ENCODE results near the gene LITAF.
"Not testable (repeated sequence)": the region's sequence is repeated elsewhere in the genome, so short reads cannot be mapped to it uniquely, and the experiment has no call there.

Gene LITAF

DNA sequence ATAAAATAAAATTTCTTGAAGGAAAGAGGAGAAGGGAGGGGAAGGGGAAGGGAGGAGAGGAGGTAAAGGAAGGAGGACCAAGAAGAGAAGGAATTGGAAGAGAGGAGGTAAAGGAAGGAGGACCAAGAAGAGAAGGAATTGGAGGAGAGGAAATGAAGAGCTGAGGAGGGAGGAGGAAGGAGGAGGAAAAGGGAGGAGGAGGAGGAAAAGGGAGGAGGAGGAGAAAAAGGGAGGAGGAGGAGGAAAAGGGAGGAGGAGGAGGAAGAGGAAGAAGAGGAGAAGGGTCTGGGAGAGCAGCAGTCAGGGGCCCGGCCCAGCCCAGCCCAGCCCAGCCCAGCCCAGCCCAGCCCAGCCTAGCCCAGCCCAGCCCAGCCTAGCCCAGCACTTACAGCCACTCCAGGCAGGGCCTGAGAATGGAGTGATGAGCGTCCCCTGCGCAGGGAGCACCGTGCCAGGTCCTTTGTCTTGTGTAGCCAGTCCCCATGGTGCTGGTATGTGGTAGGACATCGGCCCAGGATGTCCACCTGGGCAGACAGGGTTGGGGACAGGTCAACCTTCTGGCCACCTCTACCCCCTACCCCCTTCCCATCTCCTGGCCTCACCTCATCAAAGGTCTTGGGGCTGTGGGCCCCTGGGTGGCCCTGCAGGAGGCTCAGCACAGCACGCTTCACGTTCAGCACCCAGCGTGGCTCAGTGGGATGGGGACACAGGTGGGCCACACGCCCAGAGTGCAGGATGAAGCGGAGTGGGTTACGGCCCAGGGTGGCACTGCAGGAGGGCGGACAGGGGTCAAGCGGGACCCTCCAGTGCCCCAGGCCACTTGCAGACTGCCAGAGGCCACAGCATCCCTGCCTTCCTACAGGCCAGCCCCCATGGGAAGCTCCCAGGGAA, 70.9 kb downstream of the LITAF start:
- no peak for DNase-seq (ENCODE audit: low spot score)

DNA sequence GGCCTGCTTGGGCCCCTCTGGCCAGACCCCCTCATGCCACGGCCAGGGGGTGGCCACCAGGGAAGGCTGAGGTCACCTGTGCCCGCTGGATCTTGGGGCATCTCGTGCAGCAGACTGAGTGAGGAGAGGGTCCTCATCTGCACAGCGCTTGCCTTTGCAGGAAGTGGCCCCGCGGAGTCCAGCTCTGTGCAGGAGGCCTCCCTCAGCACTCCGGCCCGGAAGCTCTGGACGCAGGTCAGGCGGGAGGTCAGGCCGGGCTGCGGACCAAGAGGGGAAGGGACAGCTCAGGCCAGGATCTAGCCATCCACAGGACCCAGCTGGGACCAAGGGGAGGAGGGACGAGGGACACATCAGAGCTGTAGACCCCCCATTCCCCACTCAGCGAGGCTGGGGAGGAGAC, 72.4 kb downstream of the LITAF start:
- DNase-seq (ENCODE audit: low spot score), result no peak

DNA sequence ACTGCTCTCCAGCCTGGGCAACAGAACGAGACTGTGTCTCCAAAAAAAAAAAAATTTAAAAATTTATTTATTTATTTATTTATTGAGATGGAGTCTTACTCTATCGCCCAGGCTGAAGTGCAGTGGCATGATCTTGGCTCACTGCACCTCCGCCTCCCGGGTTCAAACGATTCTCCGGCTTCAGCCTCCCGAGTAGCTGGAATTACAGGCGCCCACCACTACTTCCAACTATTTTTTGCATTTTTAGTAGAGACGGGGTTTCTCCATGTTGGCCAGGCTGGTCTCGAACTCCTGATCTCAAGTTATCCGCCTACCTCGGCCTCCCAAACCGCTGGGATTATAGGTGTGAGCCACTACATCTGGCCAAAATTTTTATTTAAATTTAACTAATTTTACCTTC, 73.4 kb downstream of the LITAF start:
- not testable (repeated sequence) for DNase-seq (ENCODE audit: low spot score)

DNA sequence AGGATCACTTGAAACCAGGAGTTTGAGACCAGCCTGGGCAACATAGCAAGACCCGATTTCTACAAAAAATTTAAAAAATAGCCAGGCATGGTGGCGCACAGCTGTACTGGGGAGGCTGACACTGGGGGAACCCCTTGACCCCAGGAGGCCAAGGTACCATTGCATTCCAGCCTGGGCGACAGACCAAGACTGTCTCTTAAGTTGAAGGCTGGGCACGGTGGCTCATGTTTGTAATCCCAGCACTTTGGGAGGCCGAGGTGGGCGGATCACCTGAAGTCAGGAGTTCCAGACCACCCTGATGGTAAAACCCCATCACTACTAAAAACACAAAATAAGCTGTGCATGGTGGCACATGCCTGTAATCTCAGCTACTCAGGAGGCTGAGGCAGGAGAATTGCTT, 74.9 kb downstream of the LITAF start:
- DNase-seq (ENCODE audit: low spot score), result no peak

DNA sequence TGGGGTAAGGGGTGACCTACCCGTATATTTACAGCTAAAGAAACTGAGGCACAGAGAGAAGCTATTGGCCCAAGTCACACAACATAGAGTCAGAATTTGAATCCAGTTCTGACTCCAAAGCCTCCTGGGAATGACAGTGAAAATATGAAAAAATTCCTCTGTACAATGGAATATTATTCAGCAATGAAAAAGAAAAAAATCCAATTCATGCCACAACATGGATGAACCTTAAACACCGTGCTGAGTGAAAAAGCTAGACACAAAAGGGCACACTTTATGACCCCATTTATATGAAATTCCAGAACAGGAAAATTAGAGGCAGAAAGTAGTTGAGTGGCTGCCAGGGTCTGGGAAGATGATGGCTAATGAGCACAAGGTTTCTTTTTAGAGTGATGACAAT, 75.4 kb downstream of the LITAF start:
- no peak for DNase-seq (ENCODE audit: low spot score)

DNA sequence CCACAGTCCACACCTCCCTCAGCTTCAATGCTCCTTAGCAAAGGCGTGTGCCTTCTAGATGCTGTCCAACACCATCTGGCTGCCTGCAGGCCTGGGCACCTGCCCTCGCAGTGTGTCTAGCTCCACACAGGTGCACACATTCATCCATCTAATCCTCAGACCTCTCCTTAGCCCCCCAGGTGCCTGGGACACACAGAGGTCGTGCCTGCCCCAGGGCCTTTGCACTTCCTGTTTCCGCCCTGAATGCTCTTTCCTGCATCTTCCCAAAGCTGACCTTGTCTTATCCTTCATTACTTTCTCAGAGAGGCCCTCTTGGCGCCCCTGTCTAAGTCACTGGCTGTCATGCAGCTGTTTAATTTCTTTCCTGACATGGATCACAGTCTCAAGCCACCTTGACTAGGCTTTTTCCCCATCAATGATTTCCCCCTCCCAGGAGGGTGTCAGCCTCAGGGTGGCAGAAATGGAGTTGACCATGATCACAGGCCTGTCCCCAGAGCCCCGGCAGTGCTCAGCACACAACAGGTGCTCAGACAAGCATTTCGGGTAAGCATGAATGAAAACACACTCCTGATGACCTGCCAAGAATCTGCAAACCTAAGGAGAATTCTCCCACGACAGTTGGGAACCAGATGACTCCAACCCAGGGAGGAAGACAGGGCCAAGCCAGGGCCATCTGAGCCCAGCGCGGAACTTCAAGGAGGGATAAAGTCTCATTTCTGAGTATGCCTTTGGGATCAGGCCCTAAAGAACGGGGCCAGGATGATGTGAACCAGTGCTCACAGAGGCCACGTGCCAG, 76.3 kb downstream of the LITAF start:
- no peak for DNase-seq (ENCODE audit: low spot score)

DNA sequence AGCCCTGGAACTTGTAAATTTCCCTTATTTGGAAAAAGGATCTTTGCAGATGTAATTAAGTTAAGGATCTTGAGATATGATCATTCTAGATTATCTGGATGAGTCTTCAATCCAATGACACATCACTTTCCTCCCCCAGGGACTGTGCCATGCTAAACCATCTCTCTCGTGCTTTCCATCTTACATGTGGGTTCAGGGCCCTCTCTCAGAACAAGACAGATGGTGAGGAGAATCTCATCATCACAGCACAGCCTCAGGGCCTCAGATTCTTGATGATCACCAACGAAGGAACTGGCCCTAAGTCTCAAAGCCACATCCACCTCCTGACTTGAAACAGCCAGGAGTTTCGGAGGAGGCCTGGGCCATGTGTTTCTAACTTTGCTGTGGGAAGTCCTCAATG, 78.7 kb downstream of the LITAF start:
- DNase-seq (ENCODE audit: low spot score), result no peak

DNA sequence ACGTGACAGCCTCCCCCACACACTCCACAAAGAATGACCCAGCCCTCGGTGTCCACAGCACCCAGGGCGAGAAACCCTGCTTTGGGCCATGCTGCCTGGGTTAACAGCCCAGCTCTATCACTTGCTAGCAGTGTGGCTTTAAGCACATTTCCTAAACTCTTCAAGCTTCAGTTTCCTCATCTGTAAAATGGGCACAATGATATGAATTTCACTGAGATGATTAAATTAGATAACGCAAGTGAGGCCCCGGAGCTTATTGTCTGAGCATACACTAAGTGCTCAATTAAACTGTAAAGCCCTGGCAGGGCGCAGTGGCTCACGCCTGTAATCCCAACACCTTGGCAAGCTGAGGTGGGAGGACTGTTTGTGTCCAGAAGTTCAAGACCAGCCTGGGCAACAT, 79.4 kb downstream of the LITAF start:
- DNase-seq (ENCODE audit: low spot score), result no peak

DNA sequence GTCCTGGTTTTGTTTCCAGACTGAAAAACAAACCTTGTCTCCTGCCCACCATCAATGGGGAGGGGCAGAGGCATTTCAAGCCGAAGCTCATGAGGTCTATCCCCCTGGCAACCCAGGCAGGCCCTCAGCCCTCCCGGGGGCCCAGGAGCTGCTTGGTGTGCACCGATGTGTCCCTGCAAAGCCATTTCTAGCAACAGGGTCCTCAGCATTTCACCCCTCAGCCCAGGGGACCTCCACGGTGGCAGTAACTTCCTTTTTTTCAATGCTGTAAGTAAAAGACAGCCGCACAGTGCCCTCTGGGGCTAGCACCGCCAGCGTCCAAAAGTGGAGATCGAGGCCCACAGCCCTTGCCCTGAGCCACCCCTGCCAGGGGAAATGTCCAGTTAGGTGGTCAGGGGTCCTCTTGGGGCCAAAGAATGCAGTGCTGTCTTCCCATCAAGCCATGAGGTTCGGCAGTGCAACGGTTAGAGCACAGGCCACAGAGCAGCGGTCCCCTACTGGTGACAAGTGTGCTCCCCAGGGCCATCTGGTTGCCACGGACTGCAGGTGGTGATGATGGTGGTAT, 79.9 kb downstream of the LITAF start:
- DNase-seq (ENCODE audit: low spot score), result no peak

DNA sequence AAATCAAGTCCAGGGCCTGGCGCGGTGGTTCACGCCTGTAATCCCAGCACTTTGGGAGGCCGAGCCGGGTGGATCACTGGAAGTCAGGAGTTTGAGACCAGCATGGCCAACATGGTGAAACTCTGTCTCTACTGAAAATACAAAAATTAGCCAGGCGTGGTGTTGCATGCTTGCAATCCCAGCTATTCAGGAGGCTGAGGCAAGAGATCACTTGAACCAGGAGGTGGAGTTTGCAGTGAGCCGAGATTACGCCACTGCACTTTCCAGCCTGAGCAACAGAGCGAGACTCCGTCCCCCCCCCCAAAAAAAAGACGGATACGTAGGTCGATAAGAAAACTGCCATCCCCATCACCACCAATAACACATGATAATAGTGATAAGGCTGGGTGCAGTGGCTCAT, 82.5 kb downstream of the LITAF start:
- not testable (repeated sequence) for DNase-seq (ENCODE audit: low spot score)

DNA sequence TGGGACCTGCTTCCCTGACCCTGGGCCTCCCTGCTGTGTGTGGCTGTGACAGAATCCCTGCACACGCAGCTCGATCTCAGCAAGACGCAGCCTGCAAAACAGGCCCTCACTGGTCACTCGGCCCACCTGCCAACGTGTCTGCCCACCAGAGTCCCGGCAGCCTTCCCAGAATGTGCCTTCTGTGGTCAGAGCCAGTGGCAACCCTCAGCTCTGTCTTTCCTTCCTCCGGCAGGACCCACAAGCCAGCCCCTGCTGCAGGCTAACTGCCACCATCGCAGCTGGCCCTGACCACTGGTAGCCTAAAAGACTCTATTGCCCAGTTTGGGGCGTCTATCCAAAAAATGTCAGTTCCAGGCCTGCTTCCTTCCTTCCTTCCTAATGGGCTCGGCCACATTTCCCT, 83.2 kb downstream of the LITAF start:
- DNase-seq (ENCODE audit: low spot score), result no peak

DNA sequence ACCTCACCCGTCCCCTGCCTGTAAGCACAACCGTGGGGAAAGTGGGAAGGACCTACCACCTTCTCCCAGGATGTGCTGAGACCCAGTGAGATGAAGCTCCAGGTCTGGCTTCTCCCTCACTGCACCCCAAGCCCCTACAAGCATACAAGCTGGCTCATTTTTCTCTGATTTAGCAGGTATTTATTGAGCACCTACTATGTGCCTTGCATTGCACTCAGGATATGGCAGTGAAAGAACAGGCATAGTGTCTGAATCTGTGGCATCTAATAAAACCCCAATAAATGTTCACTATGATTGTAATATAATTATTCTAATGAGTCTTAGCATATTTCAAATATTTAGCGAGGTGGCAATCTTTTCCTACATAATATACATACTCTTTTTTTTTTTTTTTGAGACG, 84.5 kb downstream of the LITAF start:
- no peak for DNase-seq (ENCODE audit: low spot score)

DNA sequence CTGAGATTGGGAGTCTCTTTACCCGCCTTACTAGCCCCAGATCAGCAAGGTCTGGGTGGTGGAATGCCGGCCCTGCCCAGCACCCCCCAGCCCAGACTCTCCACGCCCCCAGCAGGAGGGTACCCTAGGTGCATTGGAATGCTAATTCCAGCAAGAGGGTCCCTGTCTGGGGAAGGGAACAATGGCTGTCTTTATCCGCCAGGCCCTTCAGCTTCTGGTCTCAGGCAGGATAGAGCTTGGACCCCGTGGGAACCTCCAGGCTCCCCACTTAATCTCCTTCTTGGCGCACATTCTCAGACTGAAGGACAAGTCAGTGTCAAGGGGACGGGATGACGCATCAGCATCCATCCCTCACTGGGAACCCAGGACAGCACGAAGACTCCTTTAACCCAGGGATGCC, 85.1 kb downstream of the LITAF start:
- DNase-seq (ENCODE audit: low spot score), result no peak

DNA sequence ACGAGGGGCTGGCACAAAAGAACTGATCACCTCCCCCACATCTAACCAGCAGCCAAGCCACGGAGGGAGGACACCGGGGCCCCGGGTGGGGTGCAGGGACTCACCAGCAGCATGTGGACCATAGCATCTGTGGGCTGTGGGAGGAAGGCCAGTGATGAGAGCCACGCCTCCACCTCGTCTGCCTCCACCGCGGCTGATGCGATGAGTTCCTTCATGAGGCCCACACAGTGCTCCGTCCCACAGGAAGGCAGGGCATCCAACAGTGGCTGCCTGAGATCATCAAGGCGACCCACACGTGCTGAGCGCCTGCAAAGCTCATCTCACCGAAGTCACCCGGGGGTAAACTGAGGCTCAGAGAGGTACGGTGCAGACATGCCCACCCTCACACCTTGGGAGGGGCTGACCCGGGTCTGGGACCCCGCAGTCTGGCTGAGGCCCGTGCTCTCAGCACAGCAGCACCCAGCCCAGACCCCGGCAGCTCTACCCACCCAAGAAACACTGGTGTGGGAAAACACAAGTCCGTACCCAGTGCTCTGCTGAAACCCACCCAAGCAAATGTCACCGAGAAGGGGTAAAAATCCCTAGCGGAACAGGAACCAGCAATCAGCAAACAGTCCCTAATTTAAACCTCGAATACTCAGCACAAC, 85.9 kb downstream of the LITAF start:
- no peak for DNase-seq (ENCODE audit: low spot score)

DNA sequence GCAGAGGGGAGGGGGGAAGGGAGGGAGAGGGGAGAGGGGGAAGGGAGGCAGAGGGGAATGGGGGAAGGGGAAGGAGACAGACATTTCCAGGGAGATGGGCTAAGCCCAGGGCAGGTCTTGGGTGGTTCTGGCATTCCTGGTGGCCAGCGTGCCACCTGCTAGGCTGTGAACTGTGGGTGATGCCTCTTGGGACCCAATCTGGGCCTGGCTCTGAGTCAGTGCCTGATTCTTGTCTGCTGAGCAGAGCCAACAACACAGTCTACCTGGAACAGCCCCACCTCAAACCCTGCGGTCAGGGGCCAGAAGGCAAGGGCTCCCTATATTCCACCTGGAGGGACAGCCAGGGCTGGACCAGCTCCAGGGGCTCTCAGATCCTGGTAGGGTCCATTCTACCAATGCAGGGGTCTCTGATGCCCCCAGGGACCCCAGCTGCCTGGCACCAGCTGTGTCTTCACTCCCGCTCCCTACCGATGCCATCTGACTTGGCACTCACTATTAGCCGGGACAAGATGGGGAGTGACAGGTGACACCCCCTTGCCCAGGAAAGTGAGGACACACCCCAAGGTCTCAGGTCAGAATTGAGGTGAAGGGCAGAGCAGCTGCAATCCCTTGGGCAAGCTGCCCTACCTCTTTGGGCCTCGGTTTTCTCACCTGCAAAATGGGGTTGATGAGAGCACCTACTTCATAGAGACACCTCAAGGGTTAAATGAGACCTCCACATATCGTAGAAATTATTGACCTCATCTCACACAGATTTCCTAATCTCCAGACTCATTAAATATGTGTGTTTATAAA, 87.2 kb downstream of the LITAF start:
- no peak for DNase-seq (ENCODE audit: low spot score)

DNA sequence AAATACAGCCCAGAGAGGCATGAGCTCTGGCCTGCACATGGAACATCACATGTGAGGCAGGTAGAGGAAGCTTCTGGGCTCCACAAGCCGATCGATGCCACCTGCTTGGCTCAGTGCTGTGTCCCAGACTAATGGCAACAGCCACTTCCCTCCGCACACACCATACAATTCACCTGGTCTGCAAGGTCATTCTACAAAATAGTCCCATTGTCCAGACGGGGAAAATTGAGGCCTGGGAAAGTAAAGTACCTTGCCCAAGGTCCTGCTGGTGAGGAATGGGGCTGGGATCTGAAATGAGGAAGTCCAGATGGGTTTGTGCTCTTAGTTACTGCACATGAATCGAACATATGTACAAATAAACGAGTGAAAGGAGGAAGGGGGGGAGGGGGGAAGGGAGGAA, 88.0 kb downstream of the LITAF start:
- DNase-seq (ENCODE audit: low spot score), result no peak

DNA sequence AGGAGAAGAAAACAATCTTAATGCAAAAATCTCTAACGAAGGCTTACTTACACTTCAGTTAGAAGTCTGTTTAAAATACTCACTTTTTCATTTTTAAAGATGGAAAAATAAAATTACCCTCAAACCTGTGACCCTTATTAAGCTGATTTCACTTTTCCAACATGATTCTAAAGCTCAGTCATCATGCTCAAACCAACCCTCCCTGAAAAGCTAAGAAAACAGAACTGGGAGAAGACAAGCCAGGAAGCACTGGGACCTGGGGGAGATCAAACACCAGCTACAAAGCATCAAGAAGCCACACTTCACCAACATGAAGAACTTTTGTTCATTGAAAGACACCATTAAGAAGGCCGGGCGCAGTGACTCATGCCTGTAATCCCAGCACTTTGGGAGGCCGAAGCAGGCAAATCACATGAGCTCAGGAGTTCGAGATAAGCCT, 88.8 kb downstream of the LITAF start:
- no peak for DNase-seq (ENCODE audit: low spot score)

All from hematopoietic multipotent progenitor cell treated with erythropoietin and hydrocortisone succinate and interleukin-3 and kit ligand, for 15 days (in vitro differentiated cells).